HG03571 (cell line): ENCODE measurements around the gene POLR2J3.
"Not testable (repeated sequence)": the region's sequence is repeated elsewhere in the genome, so short reads cannot be mapped to it uniquely, and the experiment has no call there.

Experiments used
- ATAC-seq: cut with Tn5 transposase; IDR thresholded peaks from one replicate; pipeline ENCODE4 v1.9.1; 2021; ENCODE audit not compliant: unreplicated experiment

Gene POLR2J3

DNA sequence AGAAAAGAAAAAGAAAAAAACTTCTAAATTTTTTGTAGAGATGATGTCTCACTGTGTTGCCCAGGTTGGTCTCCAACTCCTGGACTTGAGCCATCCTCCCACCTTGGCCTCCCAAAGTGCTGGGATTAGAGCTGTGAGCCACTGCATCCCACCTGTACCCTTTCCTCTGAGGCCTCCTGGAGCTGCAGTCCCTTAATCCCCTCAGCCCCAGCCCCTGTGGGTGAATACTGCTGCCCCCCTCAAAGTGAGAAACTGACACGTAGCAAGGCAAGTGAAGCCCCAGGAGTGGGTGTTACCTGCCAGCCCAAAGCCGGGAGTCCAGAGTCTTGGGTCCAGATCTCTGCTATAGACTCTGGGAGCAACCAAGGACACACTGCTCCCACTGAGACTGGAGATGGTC, 47.6 kb downstream of the POLR2J3 start:
- not testable (repeated sequence) for ATAC-seq

DNA sequence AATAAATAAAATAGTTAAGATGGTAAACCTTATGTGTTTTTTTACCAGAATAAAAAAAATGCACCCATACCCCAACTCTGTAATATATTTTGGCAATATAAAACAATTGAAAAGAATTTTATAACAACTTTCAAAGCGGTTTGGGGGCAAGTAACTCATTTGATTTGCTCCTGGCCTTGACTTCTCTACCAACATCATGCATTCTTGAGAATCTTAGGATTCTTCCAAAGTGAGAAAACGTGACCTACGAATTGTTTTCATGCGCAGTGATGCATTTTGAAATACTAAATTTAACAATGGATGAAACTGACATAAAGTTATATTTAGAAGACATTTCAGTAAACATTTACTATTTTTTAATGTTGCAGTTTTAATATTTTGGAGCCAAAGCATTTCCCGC, 51.6 kb downstream of the POLR2J3 start:
- not testable (repeated sequence) for ATAC-seq

DNA sequence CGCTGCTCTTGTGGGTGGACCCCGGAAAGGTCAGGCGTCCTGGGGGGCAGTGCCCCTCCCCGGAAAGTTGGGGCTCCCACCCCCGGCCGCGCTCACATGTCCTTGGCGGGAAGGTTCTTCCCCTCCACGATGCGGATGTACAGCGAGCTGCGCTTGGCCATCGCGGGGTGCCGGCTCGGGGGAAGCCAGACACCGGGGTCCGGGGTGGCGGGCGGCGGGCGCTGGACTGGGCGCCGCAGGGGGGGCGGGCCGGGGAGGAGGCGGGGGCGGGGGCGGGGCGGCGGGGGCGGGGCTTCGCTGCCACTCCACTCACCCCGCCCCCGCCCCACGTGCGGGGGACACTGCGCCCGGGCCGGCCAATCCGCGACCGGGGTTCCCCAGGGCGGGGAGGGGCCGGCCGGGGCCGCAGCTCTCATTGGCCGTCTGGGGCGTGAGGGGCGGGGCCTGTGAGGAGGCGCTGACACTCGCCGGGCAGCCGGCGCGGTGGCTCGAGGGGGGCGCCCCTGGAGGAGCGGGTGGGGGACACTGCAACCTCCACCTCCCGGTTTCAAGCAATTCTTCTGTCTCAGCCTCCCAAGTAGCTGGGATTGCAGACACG, 54.7 kb downstream of the POLR2J3 start, which contains the start of gene RASA4B:
RASA4B (minus strand) TSS at position 228 of the 598 bp plus-strand sequence; CDS start at position 161, 67 bp downstream.
- ATAC-seq = peak; percentile 78
